Activated CD4-positive, alpha-beta memory T cell treated with anti-CD3 and anti-CD28 coated beads, Interleukin-2, amount 10 ng/mL, durations not matched to agents 7 days and 5 days (primary cell): Measurements from ENCODE around the gene NPHP1. TPM values are rescaled to one million over a fixed set of nuclear protein-coding genes. Genes with fewer than 3 reads are reported as not detected.
"Not testable (repeated sequence)": the region's sequence is repeated elsewhere in the genome, so short reads cannot be mapped to it uniquely, and the experiment has no call there.

Experiments
- CTCF ChIA-PET: fragments of 350-600 bp; sonication (Branson Sonifier 250); formaldehyde crosslinking; loops from one replicate; lab custom pipeline; 2021; ENCODE audit warnings: antibody characterized with exemption, inconsistent platforms; lab: Charles Lee
- POLR2A ChIA-PET: fragments of 350-600 bp; sonication (Branson Sonifier 250); formaldehyde crosslinking; loops from one replicate; lab custom pipeline; 2021; ENCODE audit warnings: antibody characterized with exemption; lab: Charles Lee
- DNase-seq: peaks from one replicate; pipeline ENCODE4 v3.0.0-alpha.2; 2020
- H3K27ac Mint-ChIP-seq: one replicate; pipeline ENCODE4 v1.8.0; 2021; ENCODE audit warnings: mild to moderate bottlenecking, mixed read lengths
- H3K27me3 Mint-ChIP-seq: one replicate; pipeline ENCODE4 v1.8.0; 2021; ENCODE audit warnings: mixed read lengths
- H3K36me3 Mint-ChIP-seq: one replicate; pipeline ENCODE4 v1.8.0; 2021; ENCODE audit warnings: low read depth, mixed read lengths
- H3K4me1 Mint-ChIP-seq: one replicate; pipeline ENCODE4 v1.8.0; 2021; ENCODE audit warnings: mixed read lengths
- H3K4me3 Mint-ChIP-seq: one replicate; pipeline ENCODE4 v1.8.0; 2021; ENCODE audit warnings: mild to moderate bottlenecking, mixed read lengths
- H3K9me3 Mint-ChIP-seq: one replicate; pipeline ENCODE4 v1.8.0; 2021; ENCODE audit warnings: mixed read lengths
- total RNA-seq, 2 experiments: library from RNA; stranded (reverse); gene quantifications; one replicate each; pipeline ENCODE4 v1.2.3, GENCODE V29; 2021

The NPHP1 gene
- total RNA-seq, 2 experiments from 2014 or later: 0.13 to 0.45 TPM

GRCh38 chr2:110170102-110170501 lies 34.7 kb downstream of the NPHP1 start:
- Mint-ChIP-seq H3K36me3 (no peaks in the 10 kb centered on the region), H3K4me3 (no peak overlapping the region), H3K27ac (no peak overlapping the region), H3K27me3 (peaks cover 12% of the 10 kb centered on the region), H3K4me1 (peaks cover 2% of the 10 kb centered on the region), H3K9me3 (no peaks in the 10 kb centered on the region)
- ChIA-PET CTCF (interaction anchor here (2.2 kb wide), 1 partner anchor 13 kb away, joined by 6 read pairs; no protein-coding TSS in a partner anchor), POLR2A (no interaction called here)
- no peak for DNase-seq

DNA sequence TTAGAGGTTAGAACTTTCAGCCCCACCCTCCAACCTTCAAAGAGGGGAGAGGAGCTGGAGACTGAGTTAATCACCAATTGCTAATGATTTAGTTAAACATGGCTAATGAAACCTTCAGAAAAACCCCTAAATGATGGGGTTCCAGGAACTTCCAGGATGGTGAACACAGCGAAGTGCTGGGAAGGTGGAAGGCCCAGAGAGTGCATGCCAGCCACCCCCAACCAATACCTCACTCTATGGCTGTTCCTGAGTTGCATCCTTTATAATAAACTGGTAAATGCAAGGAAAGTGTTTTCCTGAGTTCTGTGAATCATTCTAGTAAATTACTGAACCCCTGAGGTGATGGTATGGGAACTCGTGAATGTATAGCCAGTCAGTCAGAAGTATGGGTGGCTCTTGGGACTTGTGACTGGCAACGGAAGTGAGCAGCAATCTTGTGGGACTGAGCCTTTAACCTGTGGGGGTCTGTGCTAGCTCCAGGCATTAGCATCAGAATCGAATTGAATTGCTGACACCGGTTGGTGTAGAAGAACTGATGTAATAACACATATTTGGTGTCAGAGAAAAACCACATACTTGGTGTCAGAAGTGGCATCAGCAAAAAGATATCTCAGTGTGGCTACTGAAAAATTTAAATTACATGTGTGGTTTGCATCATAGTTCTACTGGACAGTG lies 37.4 kb downstream of the NPHP1 start:
- Mint-ChIP-seq H3K4me3 (no peak overlapping the region), H3K27me3 (peaks cover 15% of the 10 kb centered on the region), H3K9me3 (no peaks in the 10 kb centered on the region), H3K36me3 (no peaks in the 10 kb centered on the region), H3K27ac (no peak overlapping the region), H3K4me1 (peaks cover 2% of the 10 kb centered on the region)
- no peak for DNase-seq
- ChIA-PET CTCF (interaction anchor here (1.7 kb wide), 1 partner anchor 10 kb away, joined by 6 read pairs; no protein-coding TSS in a partner anchor), POLR2A (no interaction called here)

DNA sequence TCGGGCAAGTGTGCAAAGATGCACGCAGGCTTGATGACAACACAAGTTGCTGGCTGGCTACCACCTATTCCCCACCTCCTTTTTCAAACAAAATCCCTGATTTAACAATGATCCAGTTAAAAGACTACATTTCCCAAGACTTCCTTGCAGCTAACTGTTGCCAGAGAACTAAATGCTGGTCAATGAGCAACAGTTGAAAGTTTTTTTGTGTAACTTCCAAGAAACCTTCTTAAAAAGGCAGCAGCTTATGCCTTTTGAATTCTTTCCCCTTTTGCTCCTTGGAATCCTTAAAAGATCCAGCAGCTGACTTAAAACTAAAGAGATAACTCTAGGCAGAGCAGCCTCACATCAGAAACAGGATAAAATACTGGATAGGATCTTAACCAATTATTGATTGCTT lies 38.5 kb downstream of the NPHP1 start:
- peaks cover 16% of the 10 kb centered on the region for H3K27me3 Mint-ChIP-seq

DNA sequence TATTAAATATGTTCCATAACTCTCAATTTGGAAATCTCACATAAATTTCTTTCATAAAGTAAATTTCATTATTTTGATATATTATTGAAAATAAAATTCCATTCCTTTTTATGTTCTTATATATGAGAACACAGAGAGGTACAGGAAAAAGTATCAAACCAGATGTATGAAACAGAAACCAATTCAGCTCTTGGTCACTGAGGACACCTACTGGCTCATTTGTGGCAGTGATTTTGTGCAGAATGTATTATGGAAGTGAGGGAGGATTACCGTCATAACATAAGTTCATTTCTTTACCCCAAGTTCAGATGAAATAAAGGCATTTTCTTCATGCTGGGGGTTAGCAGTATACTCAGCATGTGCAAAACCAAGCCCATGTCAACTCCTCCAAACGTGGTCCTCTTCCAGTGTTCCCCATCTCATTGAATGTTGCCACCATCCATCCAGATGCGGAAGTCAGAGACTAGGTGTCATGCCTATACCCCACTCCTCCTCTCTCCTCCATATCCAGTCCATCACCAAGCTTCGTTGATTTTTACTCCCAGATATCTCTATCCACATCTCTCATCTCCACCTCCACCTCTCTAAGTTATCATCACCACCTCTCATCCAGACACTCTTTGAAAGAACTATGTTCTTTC lies 47.5 kb downstream of the NPHP1 start:
- Mint-ChIP-seq H3K4me1 (peaks cover 13% of the 10 kb centered on the region), H3K27ac (no peak overlapping the region), H3K36me3 (peaks cover 2% of the 10 kb centered on the region), H3K27me3 (peaks cover 15% of the 10 kb centered on the region), H3K9me3 (peaks cover 11% of the 10 kb centered on the region), H3K4me3 (no peak overlapping the region)
- POLR2A ChIA-PET: no interaction called here
- CTCF ChIA-PET: interaction anchor here (0.6 to 2.4 kb wide), 8 partner anchors 8 to 36 kb away, joined by 3 to 8 read pairs (median 3); no protein-coding TSS in a partner anchor
- peak; percentile 27 for DNase-seq

More for the DNA sequence above, 38.5 kb downstream of the NPHP1 start:
- Mint-ChIP-seq H3K4me3 (no peak overlapping the region), H3K9me3 (no peaks in the 10 kb centered on the region), H3K36me3 (no peaks in the 10 kb centered on the region), H3K27ac (no peak overlapping the region), H3K4me1 (peaks cover 2% of the 10 kb centered on the region)
- ChIA-PET POLR2A (no interaction called here), CTCF (interaction anchor here (0.8 kb wide), 1 partner anchor 14 kb away, joined by 3 read pairs; no protein-coding TSS in a partner anchor)
- no peak for DNase-seq

DNA sequence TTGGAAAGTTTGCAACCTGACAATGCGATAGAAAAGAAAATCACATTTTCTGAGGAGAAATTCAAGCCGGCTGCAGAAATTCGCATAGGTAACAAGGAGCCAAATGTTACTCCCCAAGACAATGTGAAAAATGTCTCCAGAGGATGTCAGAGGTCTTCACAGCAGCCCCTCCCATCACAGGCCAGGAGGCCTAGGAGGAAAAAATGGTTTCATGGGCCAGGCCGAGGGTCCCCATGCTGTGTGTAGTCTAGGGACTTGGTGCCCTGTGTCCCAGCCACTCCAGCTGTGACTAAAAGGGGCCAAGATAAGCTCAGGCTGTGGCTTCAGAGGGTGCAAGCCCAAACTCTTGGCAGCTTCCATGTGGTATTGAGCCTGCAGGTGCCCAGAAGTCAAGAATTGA lies 50.0 kb downstream of the NPHP1 start:
- peaks cover 11% of the 10 kb centered on the region for H3K9me3 Mint-ChIP-seq
- peaks cover 15% of the 10 kb centered on the region for H3K27me3 Mint-ChIP-seq
- H3K4me3 Mint-ChIP-seq, CTCF ChIA-PET, DNase-seq, POLR2A ChIA-PET, H3K36me3 Mint-ChIP-seq, H3K27ac Mint-ChIP-seq: not testable (repeated sequence)
- peaks cover 16% of the 10 kb centered on the region for H3K4me1 Mint-ChIP-seq

DNA sequence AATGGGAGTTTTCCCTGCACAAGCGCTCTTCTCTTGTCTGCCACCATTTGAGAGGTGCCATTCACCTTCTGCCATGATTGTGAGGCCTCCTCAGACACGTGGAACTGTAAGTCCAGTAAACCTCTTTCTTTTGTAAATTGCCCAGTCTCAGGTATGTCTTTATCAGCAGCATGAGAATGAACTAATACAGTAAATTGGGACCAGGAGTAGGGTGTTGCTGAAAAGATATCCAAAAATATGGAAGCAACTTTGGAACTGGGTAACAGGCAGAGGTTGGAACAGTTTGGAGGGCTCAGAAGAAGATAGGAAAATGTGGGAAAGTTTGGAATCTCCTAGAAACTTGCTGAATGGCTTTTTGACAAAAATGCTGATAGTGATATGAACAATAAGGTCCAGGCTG lies 50.6 kb downstream of the NPHP1 start:
- DNase-seq, H3K4me3 Mint-ChIP-seq, CTCF ChIA-PET, H3K36me3 Mint-ChIP-seq, H3K27ac Mint-ChIP-seq, POLR2A ChIA-PET: not testable (repeated sequence)
- Mint-ChIP-seq H3K9me3 (peaks cover 11% of the 10 kb centered on the region), H3K4me1 (peaks cover 22% of the 10 kb centered on the region), H3K27me3 (peaks cover 15% of the 10 kb centered on the region)

GRCh38 chr2:110153416-110153815 lies 51.4 kb downstream of the NPHP1 start:
- peaks cover 22% of the 10 kb centered on the region for H3K4me1 Mint-ChIP-seq
- no peak for DNase-seq
- no peak overlapping the region for H3K4me3 Mint-ChIP-seq
- H3K9me3 Mint-ChIP-seq: peaks cover 11% of the 10 kb centered on the region
- H3K36me3 Mint-ChIP-seq: peaks cover 2% of the 10 kb centered on the region
- no peak overlapping the region for H3K27ac Mint-ChIP-seq
- CTCF ChIA-PET: no interaction called here
- H3K27me3 Mint-ChIP-seq: peaks cover 13% of the 10 kb centered on the region
- POLR2A ChIA-PET: no interaction called here

DNA sequence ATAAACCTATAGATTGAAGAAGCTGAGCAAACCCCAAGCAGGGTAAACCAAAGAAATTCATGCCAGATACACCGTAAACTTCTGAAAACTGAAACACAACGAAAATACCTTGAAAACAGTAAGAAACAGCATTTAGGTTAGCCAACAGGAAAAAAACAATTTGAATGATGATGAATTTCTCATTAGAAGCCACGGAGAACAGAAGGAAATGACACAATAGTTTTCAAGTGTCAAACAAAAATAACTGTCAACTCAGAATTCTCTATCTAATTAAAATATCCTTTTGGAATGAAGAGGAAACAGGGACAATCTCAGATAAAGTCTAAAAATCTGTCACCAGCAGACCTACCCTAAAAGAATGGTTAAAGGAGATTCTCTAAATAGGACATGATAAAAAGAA lies 51.9 kb downstream of the NPHP1 start:
- H3K4me1 Mint-ChIP-seq: peaks cover 22% of the 10 kb centered on the region
- H3K27ac Mint-ChIP-seq: no peak overlapping the region
- H3K36me3 Mint-ChIP-seq: peaks cover 2% of the 10 kb centered on the region
- peaks cover 14% of the 10 kb centered on the region for H3K9me3 Mint-ChIP-seq
- ChIA-PET CTCF (no interaction called here), POLR2A (no interaction called here)
- peaks cover 9% of the 10 kb centered on the region for H3K27me3 Mint-ChIP-seq
- H3K4me3 Mint-ChIP-seq: no peak overlapping the region
- DNase-seq: no peak

DNA sequence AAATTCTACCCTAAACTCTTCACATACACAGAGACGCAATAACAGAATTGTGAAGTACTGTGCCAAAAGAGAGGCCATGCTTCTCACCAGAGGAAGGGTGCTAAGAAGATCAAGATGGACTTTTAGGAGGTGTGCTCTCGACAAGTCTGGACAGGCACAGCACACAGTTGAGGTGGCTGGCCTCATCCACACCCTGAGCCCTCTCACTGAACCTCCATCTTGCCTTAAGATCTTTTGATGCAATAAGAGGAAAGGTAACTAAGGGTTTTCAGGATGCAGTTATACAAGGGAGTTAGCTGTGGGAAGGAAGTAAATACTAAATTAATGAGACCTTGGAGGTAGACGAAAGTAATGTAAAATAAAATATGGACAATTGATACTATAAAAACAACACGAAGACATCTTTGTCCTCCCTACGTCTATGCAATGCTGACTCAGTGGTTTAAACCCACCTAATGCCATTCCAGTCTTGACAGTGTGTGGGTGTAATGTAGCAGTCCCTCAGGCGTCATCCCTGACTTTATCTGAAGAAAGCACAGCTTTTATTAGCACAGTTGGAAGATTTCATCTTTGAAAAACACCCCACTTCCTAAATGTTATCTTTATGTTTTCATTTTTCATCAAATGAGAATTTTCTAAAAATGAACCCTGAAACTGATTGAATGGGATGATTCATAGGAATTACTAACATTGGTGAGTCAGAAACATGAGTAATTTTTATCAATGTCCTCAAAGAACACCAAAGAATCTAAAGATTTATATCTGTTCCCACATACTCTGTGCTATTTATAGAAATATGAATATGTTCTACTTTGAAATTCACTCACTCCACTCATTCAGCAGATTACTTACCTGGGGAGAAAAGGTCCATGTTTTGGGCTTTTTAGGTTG lies 55.2 kb downstream of the NPHP1 start:
- CTCF ChIA-PET: no interaction called here

GRCh38 chr2:110146945-110147332 lies 57.9 kb downstream of the NPHP1 start:
- peaks cover 3% of the 10 kb centered on the region for H3K9me3 Mint-ChIP-seq
- H3K27me3 Mint-ChIP-seq: peaks cover 4% of the 10 kb centered on the region
- DNase-seq: no peak
- ChIA-PET POLR2A (no interaction called here), CTCF (no interaction called here)
- peaks cover 9% of the 10 kb centered on the region for H3K4me1 Mint-ChIP-seq
- no peak overlapping the region for H3K27ac Mint-ChIP-seq
- H3K36me3 Mint-ChIP-seq: no peaks in the 10 kb centered on the region
- H3K4me3 Mint-ChIP-seq: no peak overlapping the region

More for the DNA sequence above, 55.2 kb downstream of the NPHP1 start:
- peaks cover 12% of the 10 kb centered on the region for H3K9me3 Mint-ChIP-seq
- peaks cover 2% of the 10 kb centered on the region for H3K36me3 Mint-ChIP-seq
- H3K27me3 Mint-ChIP-seq: peaks cover 4% of the 10 kb centered on the region
- POLR2A ChIA-PET: no interaction called here
- DNase-seq: no peak
- peaks cover 12% of the 10 kb centered on the region for H3K4me1 Mint-ChIP-seq
- no peak overlapping the region for H3K4me3 Mint-ChIP-seq
- no peak overlapping the region for H3K27ac Mint-ChIP-seq

DNA sequence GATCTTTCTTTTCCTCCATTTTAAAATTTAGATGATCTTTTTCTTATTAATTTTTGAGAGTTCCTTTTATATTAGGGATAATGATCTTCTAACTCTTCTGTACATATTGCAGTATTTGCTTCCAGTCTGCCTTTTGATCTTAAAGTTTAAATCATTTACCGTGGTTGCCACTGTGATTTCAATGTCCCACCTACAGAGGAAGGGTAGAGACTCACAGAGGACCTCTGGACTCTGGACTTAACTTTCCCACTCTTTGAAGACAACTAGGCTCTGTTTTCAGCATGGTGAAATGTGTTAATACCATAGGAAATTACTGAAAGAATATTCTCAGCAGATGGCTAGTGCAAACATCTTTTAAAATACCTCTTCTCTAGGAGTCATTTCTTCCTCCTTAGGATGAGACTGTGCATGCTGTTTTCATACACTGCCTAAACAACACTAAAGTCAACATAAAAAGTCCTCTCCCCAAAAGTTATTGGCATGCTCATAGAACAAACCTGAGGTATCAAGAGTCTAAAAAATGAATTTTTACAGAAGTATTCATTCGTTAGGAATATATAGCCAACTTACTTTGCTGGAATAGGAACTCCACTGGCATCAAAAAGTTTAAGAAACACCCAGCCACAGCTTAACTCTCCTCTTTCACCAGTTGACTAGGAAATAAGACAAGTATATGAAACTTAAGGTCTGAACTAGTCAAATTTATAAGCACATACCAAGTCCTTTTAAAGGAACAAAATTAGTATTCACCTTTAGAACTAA lies 58.4 kb downstream of the NPHP1 start:
- ChIA-PET CTCF (no interaction called here), POLR2A (no interaction called here)
- no peak for DNase-seq
- H3K27ac Mint-ChIP-seq: no peak overlapping the region
- no peaks in the 10 kb centered on the region for H3K36me3 Mint-ChIP-seq
- peaks cover 3% of the 10 kb centered on the region for H3K9me3 Mint-ChIP-seq
- peaks cover 2% of the 10 kb centered on the region for H3K27me3 Mint-ChIP-seq
- H3K4me3 Mint-ChIP-seq: no peak overlapping the region
- peaks cover 9% of the 10 kb centered on the region for H3K4me1 Mint-ChIP-seq

DNA sequence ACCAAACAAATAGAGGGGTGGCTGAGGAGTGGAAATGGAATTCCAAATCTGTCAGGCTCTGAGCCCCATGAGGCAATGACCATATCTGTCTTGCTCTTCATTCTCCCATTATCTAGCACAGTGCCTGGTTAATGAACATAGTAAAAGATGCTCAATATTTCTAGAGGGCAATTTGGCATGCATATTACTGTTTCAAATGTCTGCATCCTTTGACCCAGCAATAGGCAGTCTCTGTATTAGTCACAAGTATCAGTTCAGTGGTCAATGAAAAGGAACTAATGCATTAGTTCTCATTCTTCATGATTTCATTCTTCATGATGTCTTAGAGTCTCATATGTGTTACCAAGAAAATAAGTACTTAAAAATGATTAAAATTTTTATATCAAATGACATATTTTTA lies 60.8 kb downstream of the NPHP1 start:
- CTCF ChIA-PET: no interaction called here
- POLR2A ChIA-PET: no interaction called here
- Mint-ChIP-seq H3K4me1 (no peaks in the 10 kb centered on the region), H3K27me3 (peaks cover 2% of the 10 kb centered on the region), H3K4me3 (no peak overlapping the region), H3K9me3 (peaks cover 3% of the 10 kb centered on the region), H3K36me3 (no peaks in the 10 kb centered on the region), H3K27ac (no peak overlapping the region)
- DNase-seq: no peak
